Spleen (tissue), 7 donors: ENCODE results near the gene CIC.

ENCODE experiments used
- CTCF ChIP-seq, 11 experiments: fragments of 200-600 bp in 7 of 11; fragments of 450-650 bp in 4 of 11; sonication (generic) in 4 of 11; IDR thresholded peaks in 8 of 11; conservative IDR thresholded peaks in 3 of 11; 1 replicate in 7 of 11; 2 replicates in 4 of 11; pipeline versions ENCODE4 v1.4.0 to v1.8.0; 2016 to 2021; ENCODE audit warnings: antibody characterized with exemption in 11 of 11, inconsistent platforms in 4 of 11, mild to moderate bottlenecking in 1 of 11
- POLR2A ChIP-seq, 3 donors: fragments of 450-650 bp; IDR thresholded peaks; one replicate each; pipeline ENCODE4 v1.5.1; 2017; ENCODE audit warnings: antibody characterized with exemption in 3 of 3, mild to moderate bottlenecking in 1 of 3
- POLR2AphosphoS5 ChIP-seq, 3 donors: sonication (generic); formaldehyde crosslinking; IDR thresholded peaks; one replicate each; pipeline ENCODE4 v1.5.1; 2017; ENCODE audit warnings: antibody characterized with exemption in 3 of 3
- donor health status: DM: no; HTN: no; CAD: no; lungs with moderate emphysema.
- donor health status: DM: no; HTN: no; CAD: no.
- donor health status: DM: no; HTN: no; CAD: no.

DNA sequence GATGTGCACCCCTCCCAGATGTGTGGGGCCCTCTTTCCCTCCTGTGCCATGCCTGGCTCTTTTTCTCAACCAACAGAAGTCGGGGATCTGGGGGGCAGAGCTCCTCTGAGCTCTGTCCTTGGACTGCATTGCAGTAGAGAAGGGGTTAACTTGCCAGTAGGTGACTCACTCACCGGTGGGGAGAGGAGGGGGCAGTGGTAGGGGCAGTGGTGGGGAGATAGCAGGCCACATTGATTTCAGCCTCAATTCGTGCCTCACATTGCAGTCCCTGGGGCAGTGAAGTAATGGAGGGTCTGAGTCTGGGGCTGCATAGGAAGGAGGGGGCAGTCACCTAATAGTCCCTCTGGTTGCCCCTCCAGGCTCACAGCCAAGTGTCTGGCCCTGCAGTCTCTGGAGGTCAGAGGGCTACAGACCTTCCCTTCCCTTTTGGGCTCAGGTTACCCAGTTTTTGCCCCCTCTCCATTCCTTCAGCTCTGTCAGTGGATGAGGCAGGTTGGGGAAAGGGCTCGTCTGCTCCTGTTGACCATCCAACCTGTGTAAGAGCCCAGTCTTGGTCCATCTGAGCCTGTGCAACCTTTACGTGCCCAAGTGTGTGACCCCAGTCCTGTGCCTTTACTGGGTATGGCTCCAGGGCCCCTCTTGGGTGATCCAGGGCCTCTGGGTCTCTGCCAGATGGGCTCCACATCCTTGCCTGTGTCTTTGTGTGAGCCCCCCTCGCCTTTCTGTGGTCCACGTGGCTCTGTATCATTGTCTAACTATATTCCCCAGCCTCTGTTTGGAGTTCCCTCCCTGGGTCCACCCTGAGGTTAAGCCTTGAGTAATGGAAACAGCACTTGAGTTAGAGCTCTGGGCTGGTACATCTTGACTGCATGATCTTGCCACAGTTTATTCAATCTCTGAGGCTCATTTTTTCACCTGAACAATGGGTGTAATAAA lies 13.0 kb downstream of the CIC start:
- TF ChIP-seq CTCF (IDR thresholded peaks at IDR 0.05 in 8 of 11, conservative IDR thresholded peaks at IDR 0.05 in 3 of 11) (no peak), POLR2A (IDR thresholded peaks at IDR 0.05) (no peak), POLR2AphosphoS5 (IDR thresholded peaks at IDR 0.05) (no peak)
